ENCODE results near the gene SLC49A4.

Gene SLC49A4

DNA sequence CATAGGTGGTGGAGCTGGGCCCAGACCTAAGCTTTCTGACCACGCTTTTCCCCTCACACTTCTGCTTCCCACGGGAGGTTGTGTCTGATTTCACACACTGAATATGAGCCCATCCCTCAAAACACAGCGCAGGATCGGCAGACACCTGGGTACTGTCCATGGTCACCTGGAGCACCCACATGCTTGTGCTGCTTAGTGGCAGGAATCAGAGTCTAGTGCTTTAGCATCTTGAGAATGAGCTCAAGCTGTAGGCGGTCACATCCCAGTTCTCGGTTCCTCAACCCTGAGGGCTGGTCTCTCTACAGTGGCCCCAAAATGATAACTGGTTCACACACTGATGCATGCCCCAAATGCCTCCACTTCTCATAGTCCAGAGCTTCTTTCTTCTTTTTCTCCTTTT lies 121.7 kb downstream of the SLC49A4 start:
- Mint-ChIP-seq H3K27me3 (peaks cover 18 to 52% of the 10 kb centered on the region in 2 donors), H3K36me3 (no peaks in the 10 kb centered on the region), H3K4me1 (peaks cover 19 to 24% of the 10 kb centered on the region in 2 donors), H3K4me3 (no peak overlapping the region), H3K9me3 (no peaks in the 10 kb centered on the region), H3K27ac (no peak overlapping the region)
- no peak for DNase-seq
- ATAC-seq (replicated peaks), result peak; percentile 84 to 86

DNA sequence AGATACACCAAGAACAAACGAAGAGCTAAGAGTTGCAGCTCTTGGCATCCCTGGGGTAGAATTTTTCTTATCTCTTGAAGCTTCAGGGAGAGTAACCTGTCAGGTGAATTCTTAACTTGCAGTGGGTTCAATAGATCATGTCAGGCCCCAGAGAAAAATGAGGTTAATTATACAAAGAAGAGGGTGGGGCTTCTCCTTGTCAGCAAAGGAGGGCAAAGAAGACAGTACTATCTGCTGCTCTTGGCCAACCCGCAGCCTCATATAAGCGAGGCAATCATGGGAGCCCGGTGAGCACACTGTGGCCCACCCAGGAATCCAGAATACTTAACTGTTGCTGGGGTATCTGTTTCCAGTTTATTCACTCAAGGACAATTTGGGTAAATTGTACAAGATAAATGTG lies 122.5 kb downstream of the SLC49A4 start:
- Mint-ChIP-seq H3K4me1 (peaks cover 20 to 32% of the 10 kb centered on the region in 2 donors), H3K27ac (no peak overlapping the region), H3K36me3 (no peaks in the 10 kb centered on the region), H3K9me3 (no peaks in the 10 kb centered on the region), H3K27me3 (peaks cover 12 to 44% of the 10 kb centered on the region in 2 donors), H3K4me3 (no peak overlapping the region)
- no peak for ATAC-seq (replicated peaks)
- DNase-seq, result no peak

DNA sequence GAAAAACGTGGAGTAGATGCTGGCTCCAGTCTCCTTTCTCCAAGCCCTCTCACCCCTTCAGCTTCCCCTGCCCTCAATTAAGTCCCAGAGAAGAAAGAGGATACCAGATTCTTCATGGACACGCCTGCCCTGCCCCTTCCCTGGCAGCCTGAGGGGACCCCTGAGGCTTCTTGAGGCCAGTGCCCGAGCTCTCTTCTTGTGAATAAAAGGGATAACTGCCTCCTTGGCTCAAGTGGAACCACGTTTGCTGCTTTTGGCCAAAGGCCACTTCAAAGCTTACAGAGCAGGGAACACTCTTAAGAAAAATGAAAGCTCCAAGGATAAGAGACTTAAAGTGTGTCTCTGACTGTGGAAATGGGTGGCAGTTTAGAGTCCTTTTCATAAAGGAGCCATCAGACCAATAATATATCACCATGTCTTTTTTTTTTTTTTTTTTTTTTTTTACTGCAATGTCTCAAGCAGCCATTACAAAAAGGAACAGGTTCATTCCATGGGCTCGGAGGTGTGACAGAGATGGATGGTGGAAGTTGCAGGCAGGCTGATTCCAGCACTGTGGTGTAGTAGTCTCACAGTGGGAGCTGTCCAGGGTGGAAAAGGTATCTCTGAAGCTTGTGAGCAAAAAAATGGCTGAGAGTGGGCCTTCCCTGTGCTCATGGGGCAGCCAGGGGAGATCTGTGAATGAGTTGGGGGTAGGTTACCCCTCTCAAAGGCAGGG lies 123.9 kb downstream of the SLC49A4 start:
- Mint-ChIP-seq H3K27me3 (peaks cover 11 to 33% of the 10 kb centered on the region in 2 donors), H3K27ac (no peak overlapping the region), H3K9me3 (no peaks in the 10 kb centered on the region), H3K4me3 (no peak overlapping the region), H3K36me3 (no peaks in the 10 kb centered on the region), H3K4me1 (peaks cover 21 to 33% of the 10 kb centered on the region in 2 donors)
- ATAC-seq (replicated peaks) (no peak), DNase-seq (no peak)

DNA sequence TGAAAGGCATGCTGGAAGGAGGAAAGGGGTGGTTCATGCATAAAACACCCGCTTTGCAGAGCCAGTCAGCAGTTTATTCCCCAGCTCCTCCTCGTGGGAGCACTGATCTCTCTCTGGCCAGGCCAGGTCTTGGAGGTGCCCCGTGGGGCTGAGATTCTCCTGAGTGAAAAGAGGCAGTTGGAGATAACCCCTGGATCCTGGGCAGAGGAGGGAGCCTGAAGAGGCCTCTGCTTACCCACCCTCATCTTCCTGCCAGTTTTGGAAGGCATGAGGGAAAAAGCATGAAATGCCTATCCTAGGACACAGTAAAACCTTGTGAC lies 124.4 kb downstream of the SLC49A4 start:
- Mint-ChIP-seq H3K36me3 (no peaks in the 10 kb centered on the region), H3K27ac (no peak overlapping the region), H3K27me3 (peaks cover 11 to 28% of the 10 kb centered on the region in 2 donors), H3K4me3 (no peak overlapping the region), H3K9me3 (no peaks in the 10 kb centered on the region), H3K4me1 (peaks cover 21 to 33% of the 10 kb centered on the region in 2 donors)
- DNase-seq, result no peak
- ATAC-seq (replicated peaks), result no peak

DNA sequence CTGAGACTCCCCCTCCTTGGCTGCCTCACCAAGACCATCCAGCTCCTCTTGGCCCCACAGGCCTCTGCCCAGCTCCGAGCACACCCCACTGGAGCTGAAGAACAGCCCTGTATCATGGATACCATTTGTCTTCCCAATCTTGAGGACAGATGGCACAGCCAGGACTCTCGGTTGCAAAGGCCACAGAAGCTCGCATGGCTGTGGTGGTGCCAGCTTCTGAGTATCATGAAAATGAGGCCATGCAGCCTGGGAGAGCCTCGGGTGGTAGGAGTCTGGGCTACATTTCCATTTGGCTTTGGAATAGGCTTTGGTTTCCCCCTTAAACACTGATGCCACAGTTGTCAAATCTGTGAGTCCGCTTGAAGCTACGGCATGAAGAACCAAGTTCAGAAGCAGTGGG lies 126.1 kb downstream of the SLC49A4 start:
- no peak for ATAC-seq (replicated peaks)
- no peaks in the 10 kb centered on the region for H3K36me3 Mint-ChIP-seq

DNA sequence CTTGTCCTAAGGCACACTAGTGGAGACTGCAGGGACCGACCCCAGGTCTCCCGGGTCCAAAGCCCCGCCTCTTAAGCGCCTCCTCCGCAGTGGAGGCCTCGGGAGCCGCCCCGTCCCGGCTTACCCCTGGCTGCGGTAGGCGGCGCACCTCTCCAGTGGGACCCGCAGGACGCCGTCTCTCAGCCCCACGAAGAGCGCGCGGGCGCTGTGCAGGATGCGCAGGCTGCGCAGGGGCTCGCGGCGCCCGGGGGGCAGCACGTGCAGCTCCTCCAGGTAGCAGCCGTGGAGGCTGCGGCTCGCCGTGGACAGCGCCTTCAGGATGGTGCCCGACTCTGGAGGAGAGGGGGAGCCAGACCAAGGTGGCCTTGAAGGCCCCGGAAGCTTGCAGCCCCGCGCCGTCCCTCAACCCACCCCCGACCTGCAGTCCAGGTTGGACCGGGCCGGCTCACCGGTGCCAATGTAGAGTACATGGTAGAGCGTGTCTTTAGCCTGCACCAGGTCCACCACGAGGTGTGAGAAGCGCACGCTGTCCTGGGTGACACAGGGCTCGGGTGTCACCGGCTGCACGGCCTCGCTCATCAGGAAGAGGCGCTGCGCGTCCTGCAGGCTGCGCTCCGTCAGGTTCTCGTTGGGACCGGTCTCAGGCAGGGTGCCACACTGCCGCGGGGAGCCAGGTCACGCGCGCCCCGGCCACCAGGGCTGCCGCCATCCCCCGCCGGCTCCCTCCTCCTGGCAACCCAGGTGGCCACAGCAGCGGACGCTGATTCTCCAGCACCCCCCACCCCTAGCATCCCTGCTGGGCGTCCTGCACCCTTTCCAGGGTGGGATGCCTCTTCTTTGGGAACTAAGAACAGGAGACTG lies 127.2 kb downstream of the SLC49A4 start:
- peaks cover 2 to 9% of the 10 kb centered on the region in 2 donors for H3K4me1 Mint-ChIP-seq
- H3K27me3 Mint-ChIP-seq, result peaks cover 11 to 28% of the 10 kb centered on the region in 2 donors
- no peak overlapping the region for H3K27ac Mint-ChIP-seq
- H3K9me3 Mint-ChIP-seq, result no peaks in the 10 kb centered on the region
- peak; percentile 37 for DNase-seq
- H3K36me3 Mint-ChIP-seq, result no peaks in the 10 kb centered on the region
- peak; percentile 81 to 87 for ATAC-seq (replicated peaks)
- H3K4me3 Mint-ChIP-seq, result peak overlapping the region; percentile 68 to 73

More for the DNA sequence above, 126.1 kb downstream of the SLC49A4 start:
- Mint-ChIP-seq H3K9me3 (no peaks in the 10 kb centered on the region), H3K27me3 (peaks cover 11 to 28% of the 10 kb centered on the region in 2 donors), H3K4me1 (peaks cover 12 to 20% of the 10 kb centered on the region in 2 donors), H3K27ac (no peak overlapping the region), H3K4me3 (no peak overlapping the region)
- DNase-seq, result no peak

DNA sequence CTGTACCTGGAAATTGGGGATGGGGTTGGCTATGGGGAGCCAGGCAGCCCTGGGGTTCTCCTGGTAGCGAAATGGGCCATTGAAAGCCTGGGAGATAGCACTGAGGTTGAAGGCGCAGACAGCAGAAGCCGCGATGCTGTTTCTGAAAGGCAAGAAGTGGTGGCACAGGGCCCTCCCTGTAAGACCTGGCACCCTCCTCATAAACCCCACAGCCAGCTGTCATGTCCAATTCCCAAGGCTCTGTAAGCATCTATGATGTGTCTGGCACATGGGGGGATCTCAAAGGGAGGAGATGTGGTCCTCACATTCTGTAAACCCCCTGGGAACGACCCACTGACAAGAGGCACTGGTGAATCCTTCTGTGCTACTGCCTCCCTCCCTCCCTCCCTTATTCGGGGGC lies 128.7 kb downstream of the SLC49A4 start:
- peaks cover 11 to 30% of the 10 kb centered on the region in 2 donors for H3K27me3 Mint-ChIP-seq
- no peaks in the 10 kb centered on the region for H3K9me3 Mint-ChIP-seq
- H3K4me3 Mint-ChIP-seq, result no peak overlapping the region
- DNase-seq (no peak), ATAC-seq (replicated peaks) (no peak)
- H3K36me3 Mint-ChIP-seq, result no peaks in the 10 kb centered on the region
- peaks cover 2 to 9% of the 10 kb centered on the region in 2 donors for H3K4me1 Mint-ChIP-seq
- no peak overlapping the region for H3K27ac Mint-ChIP-seq

DNA sequence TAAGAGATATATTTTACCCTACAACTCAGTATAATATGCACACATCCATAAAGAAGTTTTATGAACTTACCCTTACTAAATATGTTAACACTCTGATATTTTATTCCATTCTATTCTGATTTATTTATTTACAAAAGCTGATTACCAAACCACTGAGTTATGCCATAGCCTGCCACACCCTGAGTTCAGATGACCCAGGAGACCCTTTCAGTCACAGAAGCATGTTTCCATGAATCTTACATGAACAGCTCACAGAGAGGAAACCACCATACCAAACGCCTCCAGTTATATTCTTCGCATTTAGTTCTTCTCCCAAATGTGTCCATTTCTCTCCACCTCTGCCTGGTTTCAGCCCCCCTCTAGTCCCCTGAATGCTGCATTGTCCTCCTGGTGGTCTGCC lies 129.2 kb downstream of the SLC49A4 start:
- H3K9me3 Mint-ChIP-seq, result no peaks in the 10 kb centered on the region
- ATAC-seq (replicated peaks), result no peak
- H3K4me3 Mint-ChIP-seq, result no peak overlapping the region
- peaks cover 11 to 29% of the 10 kb centered on the region in 2 donors for H3K27me3 Mint-ChIP-seq
- H3K4me1 Mint-ChIP-seq, result peaks cover 2 to 9% of the 10 kb centered on the region in 2 donors
- H3K36me3 Mint-ChIP-seq, result no peaks in the 10 kb centered on the region
- DNase-seq, result no peak
- no peak overlapping the region for H3K27ac Mint-ChIP-seq

DNA sequence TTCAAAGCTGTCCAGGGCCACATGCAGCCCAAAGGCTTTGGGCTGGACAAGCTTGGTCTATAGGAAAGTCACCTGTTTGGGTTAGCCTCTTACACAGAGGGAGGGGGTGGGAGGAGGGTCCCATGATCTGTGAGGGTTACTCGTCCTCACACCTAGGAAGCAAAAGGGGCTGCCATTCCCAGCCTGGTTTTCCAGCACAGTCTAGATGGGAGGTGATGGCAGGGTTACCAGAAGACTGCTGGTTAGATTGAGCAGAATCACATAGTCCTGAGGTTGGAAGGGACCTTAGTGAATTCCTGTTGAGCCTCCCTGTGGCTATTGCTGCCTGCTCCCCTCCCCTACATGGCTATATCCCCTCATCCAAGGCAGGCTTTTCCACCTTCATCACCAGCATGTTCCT lies 130.9 kb downstream of the SLC49A4 start:
- no peak overlapping the region for H3K4me3 Mint-ChIP-seq
- peaks cover 4 to 9% of the 10 kb centered on the region in 2 donors for H3K4me1 Mint-ChIP-seq
- no peaks in the 10 kb centered on the region for H3K9me3 Mint-ChIP-seq
- no peaks in the 10 kb centered on the region for H3K36me3 Mint-ChIP-seq
- ATAC-seq (replicated peaks), result no peak
- H3K27ac Mint-ChIP-seq, result no peak overlapping the region
- DNase-seq, result no peak
- peaks cover 2 to 22% of the 10 kb centered on the region in 2 donors for H3K27me3 Mint-ChIP-seq

DNA sequence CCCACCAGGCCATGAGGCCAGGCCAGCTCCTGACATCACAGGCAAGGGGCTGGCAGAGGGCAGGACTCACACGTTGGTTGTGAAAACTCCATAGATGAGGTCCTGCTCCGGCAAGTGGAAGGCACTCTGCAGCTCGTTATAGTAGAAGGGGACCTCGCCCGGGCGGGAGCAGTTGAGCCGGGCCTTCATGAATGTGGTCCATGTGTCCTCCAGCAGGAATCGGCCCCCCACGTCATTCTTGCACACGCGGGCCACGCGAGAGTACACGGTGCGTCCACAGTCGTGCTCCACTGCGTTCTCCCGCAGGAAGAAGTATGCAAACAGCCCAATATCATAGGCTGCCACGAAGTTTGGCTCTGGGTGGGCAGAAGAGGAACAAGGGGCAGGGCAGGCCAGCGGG lies 131.5 kb downstream of the SLC49A4 start:
- Mint-ChIP-seq H3K36me3 (no peaks in the 10 kb centered on the region), H3K4me3 (no peak overlapping the region), H3K9me3 (no peaks in the 10 kb centered on the region), H3K27ac (no peak overlapping the region), H3K4me1 (peaks cover 4 to 9% of the 10 kb centered on the region in 2 donors), H3K27me3 (peaks cover 0 to 16% of the 10 kb centered on the region in 2 donors)
- no peak for ATAC-seq (replicated peaks)
- no peak for DNase-seq

DNA sequence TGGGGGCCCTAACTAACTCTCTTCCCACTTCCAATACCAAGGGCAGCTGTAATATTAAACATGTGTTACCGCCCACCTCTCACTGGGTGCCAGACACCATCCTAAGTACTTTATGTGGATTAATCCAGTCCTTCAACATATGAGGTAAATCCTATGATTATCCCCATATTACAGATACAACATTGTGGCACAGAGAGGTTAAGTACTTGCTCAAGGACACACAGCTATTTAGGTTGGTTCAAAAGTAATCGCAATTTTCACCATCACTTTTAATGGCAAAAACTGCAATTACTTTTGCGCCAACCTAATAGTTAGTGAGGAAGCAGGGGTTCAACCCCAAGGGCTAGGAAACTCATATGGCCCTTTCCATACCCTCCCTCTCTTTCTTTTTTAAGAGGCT lies 131.9 kb downstream of the SLC49A4 start:
- DNase-seq (no peak), ATAC-seq (replicated peaks) (no peak)
- Mint-ChIP-seq H3K27me3 (peaks cover 0 to 13% of the 10 kb centered on the region in 2 donors), H3K9me3 (no peaks in the 10 kb centered on the region), H3K4me1 (peaks cover 4 to 6% of the 10 kb centered on the region in 2 donors), H3K36me3 (no peaks in the 10 kb centered on the region), H3K4me3 (no peak overlapping the region), H3K27ac (no peak overlapping the region)

DNA sequence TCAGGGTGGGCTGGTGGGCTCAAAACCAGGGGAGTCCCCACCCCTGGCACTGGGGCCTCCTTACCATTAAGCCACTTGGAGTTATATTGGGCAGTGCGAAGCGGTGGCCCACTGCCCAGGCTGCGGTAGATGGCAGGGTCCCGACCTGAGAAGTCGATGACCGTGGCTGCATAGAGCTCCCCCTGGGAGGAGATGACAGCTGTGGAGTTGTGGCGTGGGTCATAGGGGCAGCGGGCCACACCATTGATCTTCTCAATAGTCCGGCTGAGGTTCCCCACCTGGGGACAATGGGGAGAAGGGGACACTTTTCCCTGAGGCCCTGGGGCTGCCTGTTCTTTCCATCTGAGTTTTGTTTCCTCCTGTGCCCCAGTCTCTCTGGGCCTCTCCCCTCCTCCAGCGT lies 132.9 kb downstream of the SLC49A4 start:
- peaks cover 0 to 1% of the 10 kb centered on the region in 2 donors for H3K4me1 Mint-ChIP-seq
- DNase-seq (no peak), ATAC-seq (replicated peaks) (no peak)
- H3K27ac Mint-ChIP-seq, result no peak overlapping the region
- H3K9me3 Mint-ChIP-seq, result no peaks in the 10 kb centered on the region
- no peaks in the 10 kb centered on the region for H3K36me3 Mint-ChIP-seq
- peaks cover 0 to 15% of the 10 kb centered on the region in 2 donors for H3K27me3 Mint-ChIP-seq
- no peak overlapping the region for H3K4me3 Mint-ChIP-seq

DNA sequence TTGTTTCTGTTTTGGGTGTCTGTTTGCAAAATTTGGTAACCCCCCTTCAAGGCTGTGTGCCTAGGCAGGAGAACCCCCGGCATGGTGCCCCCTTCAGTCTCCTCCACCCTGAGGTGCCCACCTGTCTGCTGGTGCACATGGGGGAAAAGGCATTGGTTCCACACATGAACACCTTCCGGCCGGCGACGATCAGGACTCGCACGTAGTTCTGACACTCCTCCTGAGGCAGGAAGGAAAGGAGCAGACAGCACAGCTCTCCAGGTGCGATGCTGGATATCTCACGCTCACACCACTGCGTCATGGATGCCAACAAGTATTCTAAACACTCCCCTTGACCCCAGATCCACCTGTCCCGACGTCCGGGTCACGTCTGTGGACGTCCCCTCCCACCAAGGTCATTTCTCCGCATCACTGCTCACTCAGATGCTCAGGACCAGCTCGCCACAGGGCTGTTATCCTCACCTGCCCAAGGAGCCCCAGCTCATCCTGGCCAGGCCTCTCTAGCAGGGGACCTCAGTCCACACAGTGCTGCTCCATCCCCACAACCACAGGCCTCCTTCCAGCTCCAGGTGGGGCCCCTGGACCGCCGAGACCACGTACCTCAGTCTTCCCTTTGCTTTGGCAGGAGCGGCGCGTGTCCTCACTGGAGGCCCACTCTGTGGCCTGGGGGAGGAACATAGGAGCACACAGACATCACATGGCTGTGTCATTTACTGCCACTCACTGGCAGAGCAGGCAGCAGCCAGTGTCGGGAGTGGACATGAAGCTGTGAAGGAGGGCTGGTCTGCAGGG lies 133.7 kb downstream of the SLC49A4 start:
- H3K27me3 Mint-ChIP-seq, result peaks cover 3 to 24% of the 10 kb centered on the region in 2 donors
- no peaks in the 10 kb centered on the region for H3K9me3 Mint-ChIP-seq
- DNase-seq (no peak), ATAC-seq (replicated peaks) (no peak)
- no peak overlapping the region for H3K4me3 Mint-ChIP-seq
- H3K4me1 Mint-ChIP-seq, result peaks cover 0 to 1% of the 10 kb centered on the region in 2 donors
- peak overlapping the region; percentile 25 for H3K27ac Mint-ChIP-seq
- H3K36me3 Mint-ChIP-seq, result no peaks in the 10 kb centered on the region

Measured in stimulated activated naive B cell treated with anti-CD40 and anti-IgM and Interleukin-4, amounts not matched to agents 10 μg/mL and 1 μg/mL and 100 μg/mL, for 72 hours (primary cell).